H1 (cell line): Measurements from ENCODE around the gene CDK4. TPM values are rescaled to one million over a fixed set of nuclear protein-coding genes. Genes with fewer than 3 reads are reported as not detected.

Experiments
- CTCF ChIA-PET: fragments of 300-600 bp; sonication (Branson Sonifier 250); formaldehyde crosslinking; loops from one replicate; lab custom pipeline; 2021; ENCODE audit not compliant: partially characterized antibody; lab: Charles Lee
- POLR2A ChIA-PET: fragments of 300-600 bp; sonication (Branson Sonifier 250); formaldehyde crosslinking; loops from one replicate; lab custom pipeline; 2021; ENCODE audit warnings: inconsistent platforms; ENCODE audit not compliant: partially characterized antibody; lab: Charles Lee
- DNase-seq, 2 experiments: peaks; one replicate each; pipeline versions ENCODE4 v3.0.0 to v3.0.0-alpha.2; 2010 to 2022; ENCODE audit warnings: low spot score in 2 of 2, low read depth in 1 of 2, mixed read lengths in 1 of 2
- FAIRE-seq: peaks from 2 replicates; lab custom pipeline; 2011; peaks lifted over from hg19 to GRCh38; lab: Jason Lieb, UNC
- H2AFZ ChIP-seq: 2 replicates; pipeline ENCODE4 v1.8.1; 2012; ENCODE audit warnings: low read length, inconsistent platforms
- H2AK5ac ChIP-seq: 2 replicates; pipeline ENCODE4 v1.6.1; 2013; ENCODE audit warnings: low read depth, low read length
- H2BK120ac ChIP-seq: replicated peaks from 2 replicates; pipeline ENCODE3; 2013; ENCODE audit warnings: low read depth, low read length, inconsistent platforms
- H2BK12ac ChIP-seq: 2 replicates; pipeline ENCODE4 v1.6.1; 2013; ENCODE audit warnings: low read depth, low read length
- H2BK15ac ChIP-seq: 2 replicates; pipeline ENCODE4 v1.6.1; 2013; ENCODE audit warnings: low read length
- H2BK20ac ChIP-seq: 2 replicates; pipeline ENCODE4 v1.6.1; 2013; ENCODE audit warnings: low read length
- H2BK5ac ChIP-seq: 2 replicates; pipeline ENCODE4 v1.6.1; 2013; ENCODE audit warnings: low read depth, low read length
- H3K14ac ChIP-seq: 2 replicates; pipeline ENCODE4 v1.6.1; 2013; ENCODE audit warnings: inconsistent platforms; ENCODE audit not compliant: insufficient read length
- H3K18ac ChIP-seq: 2 replicates; pipeline ENCODE4 v1.6.1; 2013; ENCODE audit warnings: low read length; ENCODE audit errors: extremely low read depth
- H3K23ac ChIP-seq: 2 replicates; pipeline ENCODE4 v1.6.1; 2013; ENCODE audit warnings: inconsistent platforms; ENCODE audit not compliant: insufficient read length
- H3K23me2 ChIP-seq: 2 replicates; pipeline ENCODE4 v1.6.1; 2013; ENCODE audit warnings: low read depth, low read length
- H3K27ac ChIP-seq: 2 replicates; pipeline ENCODE4 v1.6.1; 2011; ENCODE audit warnings: low read depth, low read length, inconsistent platforms
- H3K27me3 ChIP-seq, 4 experiments: replicated peaks in 1 of 4; 1 replicate in 1 of 4; 2 replicates in 3 of 4; pipeline versions ENCODE4 v1.6.1 to v1.8.1; 2011 to 2013; ENCODE audit warnings: low read length in 3 of 4, mild to moderate bottlenecking in 3 of 4, inconsistent platforms in 2 of 4, mixed read lengths in 2 of 4, moderate library complexity in 1 of 4; ENCODE audit not compliant: control insufficient read depth in 3 of 4, insufficient read depth in 3 of 4; ENCODE audit errors: extremely low read depth in 1 of 4
- H3K36me3 ChIP-seq, 4 experiments: 2 replicates each; pipeline versions ENCODE4 v1.6.1 to v1.8.1; 2011 to 2013; ENCODE audit warnings: mild to moderate bottlenecking in 4 of 4, low read length in 3 of 4, moderate library complexity in 2 of 4, control low read depth in 1 of 4, inconsistent platforms in 1 of 4; ENCODE audit not compliant: insufficient read depth in 4 of 4, control insufficient read depth in 2 of 4
- H3K4ac ChIP-seq: replicated peaks from 2 replicates; pipeline ENCODE3; 2013; ENCODE audit warnings: low read length, low read depth, mixed read lengths, inconsistent platforms; ENCODE audit not compliant: insufficient read length
- H3K4me1 ChIP-seq, 4 experiments: replicated peaks in 1 of 4; 1 replicate in 1 of 4; 2 replicates in 3 of 4; pipeline versions ENCODE4 v1.6.1 to v1.8.1; 2011 to 2013; ENCODE audit warnings: low read length in 3 of 4, inconsistent platforms in 2 of 4, mixed read lengths in 1 of 4; ENCODE audit not compliant: insufficient read depth in 4 of 4, control insufficient read depth in 3 of 4
- H3K4me2 ChIP-seq, 2 experiments: 2 replicates each; pipeline versions ENCODE4 v1.6.1 to v1.8.1; 2011 to 2013; ENCODE audit warnings: low read depth in 2 of 2, low read length in 2 of 2, control low read depth in 1 of 2, inconsistent platforms in 1 of 2, mild to moderate bottlenecking in 1 of 2; ENCODE audit not compliant: insufficient read depth in 1 of 2
- H3K4me3 ChIP-seq, 4 experiments: fragments of 200-600, 300-600 bp in 1 of 4; sonication (generic), shearing (Covaris generic), sonication (Bioruptor Twin) in 1 of 4; 2 replicates each; pipeline versions ENCODE4 v1.5.1 to v1.8.1; 2011 to 2016; ENCODE audit warnings: low read length in 4 of 4, low read depth in 3 of 4, control low read depth in 2 of 4, inconsistent platforms in 2 of 4, mild to moderate bottlenecking in 2 of 4, mixed read lengths in 1 of 4, moderate library complexity in 1 of 4; ENCODE audit not compliant: insufficient read depth in 2 of 4; ENCODE audit errors: extremely low read depth in 1 of 4
- H3K56ac ChIP-seq: replicated peaks from 2 replicates; pipeline ENCODE3; 2013; ENCODE audit warnings: low read depth, mild to moderate bottlenecking, mixed read lengths, low read length, inconsistent platforms; ENCODE audit not compliant: insufficient read length
- H3K79me1 ChIP-seq: 2 replicates; pipeline ENCODE4 v1.6.1; 2013; ENCODE audit warnings: low read depth, low read length, control low read depth
- H3K79me2 ChIP-seq, 2 experiments: 2 replicates each; pipeline versions ENCODE4 v1.6.1 to v1.8.1; 2012 to 2013; ENCODE audit warnings: low read length in 2 of 2, mild to moderate bottlenecking in 2 of 2, inconsistent platforms in 1 of 2; ENCODE audit not compliant: insufficient read depth in 2 of 2, control insufficient read depth in 1 of 2
- H3K9ac ChIP-seq, 4 experiments: replicated peaks in 1 of 4; 1 replicate in 1 of 4; 2 replicates in 3 of 4; pipeline versions ENCODE4 v1.6.1 to v1.8.1; 2011 to 2013; ENCODE audit warnings: low read depth in 3 of 4, low read length in 3 of 4, control low read depth in 2 of 4, mild to moderate bottlenecking in 2 of 4, moderate library complexity in 2 of 4, inconsistent platforms in 1 of 4; ENCODE audit errors: extremely low read depth in 1 of 4
- H3K9me3 ChIP-seq, 2 experiments: 2 replicates each; pipeline versions ENCODE4 v1.6.1 to v1.8.1; 2012 to 2013; ENCODE audit warnings: mild to moderate bottlenecking in 2 of 2, moderate library complexity in 2 of 2, control low read depth in 1 of 2, inconsistent platforms in 1 of 2, low read depth in 1 of 2, low read length in 1 of 2, mixed read lengths in 1 of 2; ENCODE audit not compliant: insufficient read depth in 2 of 2
- H4K20me1 ChIP-seq, 2 experiments: replicated peaks in 1 of 2; 2 replicates each; pipeline versions ENCODE3 to v1.8.1; 2011 to 2013; ENCODE audit warnings: inconsistent platforms in 2 of 2, low read length in 2 of 2, mild to moderate bottlenecking in 1 of 2; ENCODE audit not compliant: insufficient read depth in 2 of 2, control insufficient read depth in 1 of 2
- H4K5ac ChIP-seq: 2 replicates; pipeline ENCODE4 v1.6.1; 2013; ENCODE audit warnings: low read length, low read depth, mixed read lengths, inconsistent platforms; ENCODE audit not compliant: insufficient read length
- H4K8ac ChIP-seq: 2 replicates; pipeline ENCODE4 v1.8.0; 2013; ENCODE audit warnings: mild to moderate bottlenecking, moderate library complexity, low read length, inconsistent platforms; ENCODE audit not compliant: insufficient read depth; ENCODE audit errors: extremely low read depth
- H4K91ac ChIP-seq: replicated peaks from 2 replicates; pipeline ENCODE3; 2013; ENCODE audit warnings: low read length, mixed read lengths, inconsistent platforms; ENCODE audit not compliant: insufficient read length
- CHD1 ChIP-seq: IDR thresholded peaks from 2 replicates; pipeline ENCODE4 v1.6.1; 2012; ENCODE audit warnings: low read depth, low read length, improper control_type of control experiment
- FOSL1 ChIP-seq: IDR thresholded peaks from 2 replicates; pipeline ENCODE4 v1.6.1; 2011; ENCODE audit warnings: mild to moderate bottlenecking, low read depth, low read length, moderate library complexity; ENCODE audit not compliant: insufficient read depth
- JUND ChIP-seq: IDR thresholded peaks from 2 replicates; pipeline ENCODE4 v1.6.1; 2011; ENCODE audit warnings: mild to moderate bottlenecking, improper control_type of control experiment, low read length
- KDM1A ChIP-seq: fragments of 200-600, 300-600 bp; sonication (generic); IDR thresholded peaks from 2 replicates; pipeline ENCODE4 v1.7.1; 2016; ENCODE audit warnings: mild to moderate bottlenecking, low read length, borderline replicate concordance
- POLR2AphosphoS5 ChIP-seq: IDR thresholded peaks from 2 replicates; pipeline ENCODE4 v1.6.1; 2011; ENCODE audit warnings: low read depth, low read length
- POU5F1 ChIP-seq: IDR thresholded peaks from 2 replicates; pipeline ENCODE4 v1.6.1; 2011; ENCODE audit warnings: low read depth, mild to moderate bottlenecking, low read length, moderate library complexity
- SIRT6 ChIP-seq: IDR thresholded peaks from one replicate; pipeline ENCODE4 v1.7.1; 2012; ENCODE audit warnings: low read length, inconsistent platforms
- SP2 ChIP-seq: IDR thresholded peaks from 2 replicates; pipeline ENCODE4 v1.6.1; 2012; ENCODE audit warnings: mild to moderate bottlenecking, low read length, inconsistent platforms
- TBP ChIP-seq: IDR thresholded peaks from 2 replicates; pipeline ENCODE4 v1.6.1; 2011; ENCODE audit warnings: low read depth, low read length, improper control_type of control experiment
- WGBS, 2 experiments: shearing (Covaris generic) in 1 of 2; methylation state at CpG; one replicate each; pipeline versions ENCODE4 v1.1.6 to v1.1.7; 2013 to 2015; ENCODE audit warnings: low lambda C conversion rate in 2 of 2, mixed read lengths in 2 of 2, inconsistent platforms in 1 of 2, low coverage in 1 of 2, missing lambda C conversion rate in 1 of 2; ENCODE audit not compliant: insufficient replicate concordance in 2 of 2, insufficient coverage in 1 of 2, insufficient read length in 1 of 2; ENCODE audit errors: extremely low coverage in 1 of 2, missing lambda C conversion rate in 1 of 2; 5-methylcytosine and 5-hydroxymethylcytosine counted together
- polyA plus RNA-seq, 7 experiments: library from polyadenylated mRNA; depleted of rRNA in 3 of 7; stranded (reverse) in 5 of 7; unstranded in 2 of 7; fragments of >200 nt in 5 of 7; fragments of 200-250 nt in 2 of 7; gene quantifications; 1 replicate in 5 of 7; 2 replicates in 1 of 7; 4 replicates in 1 of 7; pipeline versions ENCODE4 v1.2.1 to v1.2.3, GENCODE V29; 2011 to 2013; ENCODE audit warnings: missing spikeins in 2 of 7, mixed read lengths in 2 of 7
- total RNA-seq: library from RNA; stranded (reverse); fragmentation: NEBNext Ultra II Directional; extraction: Animal tissue kit (Norgen Biotek cat#: 25700); gene quantifications from 2 replicates; pipeline ENCODE4 v1.2.1, GENCODE V29; 2021
- TF ChIP-seq, protein P1 (sequence below): IDR thresholded peaks from 2 replicates; pipeline ENCODE4 v1.6.1; 2011; ENCODE audit warnings: low read depth, mild to moderate bottlenecking, low read length; ENCODE audit not compliant: insufficient read depth
- TF ChIP-seq, protein P2 (sequence below): IDR thresholded peaks from 2 replicates; pipeline ENCODE4 v1.6.1; 2012; ENCODE audit warnings: inconsistent platforms

Gene CDK4
- total and polyA plus RNA-seq, 2 of the 8 experiments (the other 6 are each of a cell fraction or from before 2014, with no cell fraction given): 174 to 368 TPM

DNA sequence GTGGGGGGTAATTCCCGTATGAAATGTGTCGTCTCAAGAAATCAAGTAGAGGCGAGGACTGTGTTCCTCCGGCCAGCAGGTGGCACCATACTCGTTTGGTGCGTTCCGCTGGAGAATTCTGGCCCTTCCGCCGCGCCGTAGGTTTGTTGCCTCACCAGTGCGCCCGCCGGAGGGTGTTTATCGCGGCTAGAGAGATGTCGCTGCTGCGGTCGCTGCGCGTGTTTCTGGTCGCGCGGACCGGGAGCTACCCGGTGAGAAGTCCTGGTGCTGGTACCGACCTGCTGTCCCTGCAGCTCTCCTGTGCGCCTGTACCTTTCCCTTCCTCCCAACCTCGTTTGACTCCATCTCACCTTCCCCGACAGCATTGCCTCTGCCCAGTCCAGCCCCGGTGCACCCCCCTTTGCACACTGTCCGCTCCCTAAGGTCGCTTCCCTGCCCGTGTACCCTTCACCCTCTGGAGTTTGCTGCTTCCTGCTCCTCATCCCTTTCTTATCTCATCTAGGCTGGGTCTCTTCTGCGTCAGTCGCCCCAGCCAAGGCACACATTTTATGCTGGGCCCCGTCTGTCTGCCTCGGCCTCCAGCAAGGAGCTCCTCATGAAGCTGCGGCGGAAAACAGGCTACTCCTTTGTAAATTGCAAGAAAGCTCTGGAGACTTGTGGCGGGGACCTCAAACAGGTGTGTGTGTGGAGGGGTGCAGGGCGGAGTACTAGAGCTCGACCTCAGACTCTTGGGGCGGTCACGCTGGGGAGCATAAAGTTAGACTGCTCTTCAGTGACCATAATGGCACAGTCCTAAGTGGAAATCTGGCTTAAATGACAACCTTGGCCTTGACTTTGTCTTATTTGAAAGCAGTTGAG, 30.7 kb upstream of the CDK4 start, which contains the start of gene TSFM:
TSS of gene TSFM (plus strand) at position 180 of the 858 bp plus-strand sequence. CDS start at position 195, 15 bp downstream.
- Histone ChIP-seq H3K9me3 (no peaks in the 10 kb centered on the region), H4K5ac (peak within 1 kb of the TSS; percentile 7), H3K4ac (no peak within 1 kb of the TSS), H3K23me2 (peaks cover 2% of the 10 kb centered on the region; the same call in 1 of the 2 replicates), H3K79me2 (peaks cover 0 to 16% of the 10 kb centered on the region in 2 experiments; a peak in 2 of 4 replicates), H3K9ac (peak within 1 kb of the TSS; percentile 77 to 89 (median 84)), H2BK15ac (no peak within 1 kb of the TSS), H2BK20ac (no peak within 1 kb of the TSS), H3K27me3 (no peaks in the 10 kb centered on the region), H3K27ac (peak within 1 kb of the TSS; percentile 58; the same call in 1 of the 2 replicates), H4K20me1 (peaks cover 0 to 2% of the 10 kb centered on the region in 2 experiments), H2BK5ac (peak within 1 kb of the TSS; percentile 71), H2AFZ (peak within 1 kb of the TSS; percentile 96), H3K23ac (no peak within 1 kb of the TSS), H3K14ac (no peak within 1 kb of the TSS), H2BK12ac (no peak within 1 kb of the TSS), H3K4me3 (peak within 1 kb of the TSS; percentile 76 to 99 (median 98)), H4K8ac (peak within 1 kb of the TSS; percentile 28; the same call in 1 of the 2 replicates), H4K91ac (peak within 1 kb of the TSS; percentile 36), H3K36me3 (peaks cover 4 to 25% (median 13%) of the 10 kb centered on the region in 4 experiments; a peak in 7 of 8 replicates), H3K18ac (peak within 1 kb of the TSS; percentile 42; the same call in 1 of the 2 replicates), H3K4me2 (peak within 1 kb of the TSS; percentile 67 to 80), H3K56ac (peak within 1 kb of the TSS; percentile 65), H2BK120ac (no peak within 1 kb of the TSS), H2AK5ac (no peak within 1 kb of the TSS), H3K4me1 (no peaks in the 10 kb centered on the region), H3K79me1 (no peaks in the 10 kb centered on the region)
- POLR2A ChIA-PET: interaction anchor here (0.9 to 2.8 kb wide), 14 partner anchors 10 to 116 kb away, joined by 3 to 22 read pairs (median 4); partner anchors contain the start of genes CTDSP2, CYP27B1, EEF1AKMT3 and METTL1
- CTCF ChIA-PET: interaction anchor here (0.6 to 4.6 kb wide), 30 partner anchors 9 to 1840 kb away, joined by 3 to 26 read pairs (median 4); partner anchors contain the start of genes CTDSP2, CYP27B1, EEF1AKMT3 and METTL1
- DNase-seq (peak; percentile 77 to 98), FAIRE-seq (no peak)
- WGBS, 2 experiments: 3% methylated on average over 43 of the region's 45 CpGs; no CpG with 5 or more reads in 1 of the 2 experiments
- TF ChIP-seq JUND: peak; percentile 70; the same call in 1 of the 2 replicates
- no peak for TF ChIP-seq POU5F1
- no peak for TF ChIP-seq CHD1
- no peak for TF ChIP-seq KDM1A
- peak; percentile 95 for TF ChIP-seq POLR2AphosphoS5
- TF ChIP-seq TBP: peak; percentile 88
- peak; percentile 44; the same call in 1 of the 2 replicates for TF ChIP-seq SP2
- TF ChIP-seq FOSL1: no peak
- TF ChIP-seq, protein P1, sequence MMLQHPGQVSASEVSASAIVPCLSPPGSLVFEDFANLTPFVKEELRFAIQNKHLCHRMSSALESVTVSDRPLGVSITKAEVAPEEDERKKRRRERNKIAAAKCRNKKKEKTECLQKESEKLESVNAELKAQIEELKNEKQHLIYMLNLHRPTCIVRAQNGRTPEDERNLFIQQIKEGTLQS: peak; percentile 89
- TF ChIP-seq, protein P2, sequence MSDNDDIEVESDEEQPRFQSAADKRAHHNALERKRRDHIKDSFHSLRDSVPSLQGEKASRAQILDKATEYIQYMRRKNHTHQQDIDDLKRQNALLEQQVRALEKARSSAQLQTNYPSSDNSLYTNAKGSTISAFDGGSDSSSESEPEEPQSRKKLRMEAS: peak; percentile 67
- no peak for TF ChIP-seq SIRT6
